ENCODE results near the gene PDGFB.

Gene PDGFB

DNA sequence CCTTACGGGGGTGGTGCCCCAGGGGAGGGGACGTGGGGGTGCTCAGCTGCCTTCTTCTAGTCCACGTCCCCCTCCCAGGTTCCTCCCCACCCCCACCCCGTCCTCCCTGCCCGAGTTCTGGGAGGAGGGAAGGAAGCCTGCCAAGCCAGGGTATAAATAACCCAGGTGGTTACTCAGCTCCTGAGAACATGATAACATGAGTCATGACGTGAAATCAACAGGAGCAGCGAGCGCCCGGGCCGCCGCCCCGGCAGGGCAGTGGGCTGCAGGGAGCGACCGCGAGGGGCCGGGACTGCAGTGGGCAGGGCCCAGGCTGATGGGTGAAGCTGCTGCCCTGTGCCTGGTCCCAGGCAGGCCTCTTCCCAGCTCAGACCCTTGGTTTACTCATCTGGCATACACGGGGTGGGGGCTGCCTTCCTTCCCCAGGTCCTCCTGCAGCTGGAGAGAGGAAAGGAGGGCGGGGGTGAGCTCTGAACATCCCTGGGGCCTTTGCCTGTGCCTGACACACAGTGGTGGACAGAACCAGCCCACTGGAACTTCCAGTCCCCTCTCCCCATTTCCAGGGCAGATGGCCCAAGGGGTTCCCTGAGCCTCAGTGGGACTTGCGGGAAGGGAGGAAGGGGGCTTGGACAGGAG is 8.8 kb upstream of the PDGFB start:
- peak; percentile 82 for DNase-seq

DNA sequence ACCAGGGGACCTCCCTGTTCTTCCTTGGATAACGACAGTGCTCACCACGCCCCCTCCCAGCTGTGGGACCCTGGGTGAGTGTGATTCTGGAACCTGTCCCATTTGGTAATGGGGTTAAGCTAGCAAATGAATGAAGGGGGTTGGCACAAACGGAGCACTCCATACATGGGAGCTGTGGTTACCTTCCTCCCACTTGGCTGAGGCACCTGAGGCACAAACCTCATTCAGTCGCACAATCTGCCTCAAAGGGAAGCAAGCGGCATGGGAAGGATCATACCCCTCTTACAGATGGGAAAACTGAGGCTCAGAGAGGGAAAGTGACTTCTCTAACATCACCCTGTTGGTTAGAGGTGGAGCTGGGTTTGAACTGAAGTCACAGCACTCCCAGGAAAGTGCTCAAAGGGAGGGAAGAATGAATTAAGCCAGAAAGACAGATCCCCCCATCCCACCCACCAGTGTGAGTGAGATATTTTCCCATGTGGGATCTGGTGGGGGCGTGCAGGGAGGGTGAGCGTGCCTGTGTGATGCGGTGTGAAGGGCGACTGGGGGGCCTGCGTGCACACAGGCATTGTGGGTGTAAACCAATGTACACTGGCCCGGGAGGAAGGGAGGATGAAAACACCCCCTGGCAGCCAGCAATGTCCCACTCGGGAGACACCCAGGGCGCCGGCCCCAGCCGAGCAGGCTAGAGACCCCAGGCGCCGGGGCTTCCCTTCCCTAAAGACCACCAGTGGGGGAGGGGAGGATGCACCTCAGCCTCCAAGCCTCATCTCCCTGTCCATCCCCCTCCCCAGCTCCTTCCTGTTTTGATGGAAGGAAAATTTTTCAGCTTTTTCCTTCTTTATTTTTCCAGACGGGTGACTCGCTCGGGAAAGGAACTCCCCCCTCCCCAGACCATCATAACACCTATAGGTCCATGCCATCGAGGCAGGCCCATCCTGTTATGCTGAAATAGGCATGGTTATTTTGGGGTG is 8.0 kb upstream of the PDGFB start:
- no peak for DNase-seq

DNA sequence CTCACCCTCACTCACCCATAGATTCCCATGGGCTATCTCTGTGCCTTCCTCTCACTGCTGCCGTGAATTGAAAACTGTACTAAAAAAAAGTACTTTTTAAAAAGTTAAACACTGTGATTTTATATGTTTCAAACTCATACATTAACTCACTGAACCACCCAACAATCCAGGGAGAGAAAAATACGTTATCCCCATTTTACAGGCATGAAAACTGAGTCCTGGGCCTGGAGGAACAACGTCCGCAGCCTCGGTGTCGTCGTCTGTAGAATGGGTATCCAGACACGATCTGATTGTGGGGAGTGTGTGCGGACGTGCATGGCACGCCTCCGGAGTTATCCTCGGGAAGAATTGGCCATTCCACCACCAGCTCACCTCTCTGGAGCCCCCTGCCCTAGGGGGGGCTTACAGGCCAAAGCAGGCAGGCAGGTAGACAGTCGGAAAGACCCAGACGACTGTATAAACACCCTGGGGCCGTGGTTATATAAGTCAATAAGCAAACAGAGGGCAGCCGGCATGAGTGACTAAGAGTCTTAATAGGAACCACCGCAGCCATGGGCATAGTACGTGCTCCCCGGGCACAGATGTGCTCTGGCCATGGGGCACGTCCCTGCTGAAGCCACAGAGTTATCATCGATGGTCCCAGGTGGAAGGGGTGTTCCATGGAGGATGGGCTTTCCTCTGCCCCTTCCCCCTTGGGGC is 7.1 kb upstream of the PDGFB start:
- peak; percentile 88 for DNase-seq

DNA sequence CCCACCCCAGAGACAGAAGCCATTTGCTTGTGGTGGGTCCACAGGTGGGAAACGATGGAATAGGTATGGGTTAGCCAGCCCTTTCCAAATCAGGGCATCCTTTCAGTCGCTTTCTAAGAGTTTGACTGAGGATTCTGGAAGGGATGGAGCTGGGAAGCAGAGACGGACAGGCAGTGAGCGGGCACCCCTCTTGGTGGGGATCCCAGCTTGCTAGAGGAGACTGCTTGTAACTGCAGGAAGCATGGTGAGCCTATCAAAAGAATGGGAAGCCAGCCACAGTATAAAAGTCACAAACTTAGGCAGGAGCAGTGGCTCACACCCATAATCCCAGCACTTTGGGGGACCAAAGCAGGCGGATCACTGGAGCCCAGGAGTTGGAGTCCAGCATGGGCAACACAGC is 6.1 kb upstream of the PDGFB start:
- DNase-seq, result no peak

DNA sequence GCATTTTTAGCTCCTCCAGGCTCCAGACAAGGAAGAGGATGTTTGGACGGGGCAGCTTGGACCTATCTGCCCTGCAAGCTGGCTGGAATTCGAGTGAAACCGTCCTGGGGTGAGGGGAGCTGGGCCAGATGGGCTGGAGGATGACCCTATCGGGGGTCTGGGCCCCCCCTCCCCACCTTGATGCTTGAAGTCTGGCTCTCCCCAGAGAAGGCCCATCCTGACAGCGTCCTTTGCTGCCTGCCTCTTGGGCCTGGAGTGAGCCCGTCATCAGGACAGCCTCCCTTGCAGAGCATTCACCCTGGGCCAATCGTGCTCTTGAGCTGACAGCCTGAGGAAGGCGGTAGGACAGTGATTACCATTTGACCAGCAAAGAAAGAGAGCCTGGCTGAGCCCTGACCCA is 5.3 kb upstream of the PDGFB start:
- no peak for DNase-seq

DNA sequence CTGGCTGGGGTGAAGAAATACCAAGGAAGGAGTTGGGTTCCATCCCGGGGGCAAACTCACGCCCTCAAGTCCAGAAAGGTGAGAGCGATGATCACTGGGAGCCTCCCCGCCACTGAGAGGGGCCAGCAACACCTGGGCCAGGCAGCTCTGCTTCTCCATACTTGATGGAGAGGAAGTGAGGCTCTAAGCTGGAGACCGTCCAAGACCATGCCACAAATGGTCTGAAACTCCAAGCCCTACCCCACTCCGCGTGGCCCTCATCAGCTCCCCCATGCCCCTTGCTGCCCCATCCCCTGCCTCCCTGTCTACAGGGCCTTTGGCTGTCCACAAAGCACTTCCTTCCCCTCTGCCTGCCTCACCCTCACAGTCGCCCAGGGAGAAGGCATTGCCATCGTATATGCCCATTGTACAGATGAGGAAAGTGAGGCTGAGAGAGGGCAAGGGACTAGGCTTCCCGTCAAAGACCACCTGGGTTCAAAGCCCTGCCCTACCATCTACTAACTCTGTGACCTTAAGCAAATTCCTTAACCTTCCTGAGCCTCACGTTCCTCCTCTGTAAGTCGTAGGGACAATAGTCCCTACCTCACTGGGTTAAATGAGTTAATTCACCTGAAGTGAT is 4.4 kb upstream of the PDGFB start:
- DNase-seq, result no peak

DNA sequence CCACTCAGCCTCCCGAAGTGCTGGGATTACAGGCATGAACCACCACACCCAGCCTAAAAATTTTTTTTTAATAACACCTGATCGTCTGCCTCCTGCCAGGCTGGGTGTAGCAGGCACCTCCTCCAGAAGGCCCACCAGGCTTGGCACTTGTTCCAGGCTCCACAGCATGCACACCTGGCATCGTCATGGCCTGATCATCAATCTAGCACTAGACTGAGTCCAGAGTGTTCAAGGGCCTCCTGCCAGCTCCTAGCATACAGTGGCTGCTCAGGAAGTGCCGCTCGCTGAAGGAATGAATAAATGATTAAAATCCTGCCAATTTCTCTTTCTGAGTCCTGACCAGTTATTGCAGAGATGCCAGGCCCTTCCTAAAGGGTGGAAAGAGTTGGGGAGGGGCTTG is 3.5 kb upstream of the PDGFB start:
- no peak for DNase-seq

DNA sequence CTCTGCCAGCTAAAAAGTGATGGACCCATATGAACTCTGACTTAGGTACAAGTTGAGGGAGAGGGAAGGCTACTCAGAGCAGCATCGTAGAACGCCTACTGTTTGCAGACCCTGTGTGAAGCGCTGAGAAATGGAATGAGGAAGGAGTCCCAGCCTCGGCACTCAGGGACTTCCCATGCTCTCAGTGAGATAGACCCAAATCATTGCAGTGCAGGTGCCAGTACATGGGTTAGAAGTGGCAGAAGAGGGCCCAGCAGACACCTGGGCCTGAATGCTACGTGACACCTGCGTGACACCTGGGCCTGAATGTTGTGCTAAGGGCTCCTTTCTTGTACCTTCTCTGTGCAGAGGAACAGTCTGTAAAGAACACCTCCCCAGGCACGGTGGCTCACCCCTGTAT is 2.6 kb upstream of the PDGFB start:
- DNase-seq, result no peak

DNA sequence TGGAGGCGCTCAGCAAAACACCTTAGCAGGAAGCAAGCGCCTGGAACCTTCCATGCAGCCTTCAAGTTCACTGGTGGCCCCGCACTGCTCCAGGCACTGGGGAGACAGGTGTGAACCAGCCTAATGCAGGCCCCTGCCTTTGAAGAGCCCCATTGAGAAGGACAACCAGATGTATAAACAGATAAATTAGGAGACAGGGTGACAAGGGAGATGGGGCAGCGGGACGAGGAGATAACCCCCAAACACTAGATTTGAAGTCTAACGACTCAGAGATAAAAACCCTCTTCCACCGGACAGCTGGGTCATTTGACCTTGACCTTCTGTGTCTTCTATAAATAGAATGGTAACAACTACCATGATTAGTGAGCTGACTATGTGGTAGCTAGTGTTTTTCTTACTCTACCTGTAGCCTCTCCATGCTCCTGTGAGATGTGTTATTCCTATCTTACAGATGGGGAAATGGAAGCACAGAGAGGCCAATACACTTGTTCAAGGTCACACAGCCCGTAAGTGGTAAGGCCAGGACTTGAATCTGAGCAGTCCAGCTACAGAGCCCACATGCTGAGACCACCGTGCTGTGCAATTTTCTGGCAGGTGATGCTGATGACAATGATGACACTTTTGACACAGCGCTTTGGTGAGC is 2.0 kb upstream of the PDGFB start:
- no peak for DNase-seq

DNA sequence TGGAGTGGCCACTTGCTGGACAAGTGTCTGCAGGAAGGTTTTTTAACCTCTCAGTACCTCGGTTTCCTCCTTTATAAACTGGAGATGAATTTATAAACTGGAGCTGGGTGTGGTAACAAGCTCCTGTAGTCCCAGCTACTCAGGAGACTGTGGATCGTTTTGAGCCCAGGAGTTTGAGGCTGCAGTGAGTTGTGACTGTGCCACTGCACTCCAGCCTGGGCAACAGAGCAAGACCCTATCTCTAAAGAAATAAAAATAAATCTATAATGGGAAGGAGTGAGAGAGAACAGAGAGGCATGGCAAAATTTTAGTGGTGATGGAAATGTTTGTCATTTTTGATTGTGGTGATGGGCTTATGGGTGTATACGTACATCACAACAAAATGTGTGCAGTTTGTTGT is 1.4 kb upstream of the PDGFB start:
- no peak for DNase-seq

DNA sequence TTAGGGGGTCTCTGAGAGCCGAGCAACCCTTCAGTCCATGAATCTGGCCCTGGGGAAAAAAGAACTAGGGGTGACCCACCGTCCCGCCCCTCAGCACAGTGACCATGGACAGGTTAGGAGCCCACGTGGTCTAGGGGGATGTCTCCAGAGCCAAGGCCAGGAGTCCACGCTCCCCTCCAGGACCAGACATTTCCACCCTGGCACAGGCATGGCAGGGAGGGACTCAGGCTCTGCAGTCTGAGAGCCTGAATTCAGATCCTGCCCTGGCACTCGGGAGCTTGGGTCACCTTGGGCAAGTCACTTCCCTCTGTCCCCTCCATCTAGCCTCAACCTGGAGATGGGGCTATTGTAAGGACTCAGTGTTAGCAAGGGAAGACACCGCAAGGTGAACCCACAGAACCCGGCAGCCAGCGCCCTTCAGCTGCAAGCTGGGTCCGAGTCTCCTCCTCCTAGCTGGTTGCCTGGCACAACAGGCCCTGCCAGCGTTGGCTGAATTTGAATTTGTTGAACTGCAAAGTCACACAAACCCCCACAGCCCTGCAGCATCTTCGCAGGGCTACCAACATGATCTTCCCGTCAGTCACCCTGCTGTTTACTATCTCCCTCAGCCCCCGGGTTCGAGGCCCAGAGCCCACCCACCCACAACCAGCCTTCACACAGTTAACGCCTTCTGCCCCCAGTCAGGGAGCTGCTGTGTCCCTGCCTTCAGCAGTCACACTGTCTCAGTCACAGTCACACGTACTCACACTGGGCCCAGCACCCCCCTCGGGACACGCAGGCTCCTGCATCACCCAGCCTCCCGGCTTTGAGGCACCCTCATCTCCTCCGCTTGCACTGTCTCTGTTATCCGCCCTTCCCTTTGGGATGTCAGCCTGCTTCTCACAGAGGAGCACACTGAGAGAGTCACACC is 603 bp upstream of the PDGFB start:
- DNase-seq, result no peak

DNA sequence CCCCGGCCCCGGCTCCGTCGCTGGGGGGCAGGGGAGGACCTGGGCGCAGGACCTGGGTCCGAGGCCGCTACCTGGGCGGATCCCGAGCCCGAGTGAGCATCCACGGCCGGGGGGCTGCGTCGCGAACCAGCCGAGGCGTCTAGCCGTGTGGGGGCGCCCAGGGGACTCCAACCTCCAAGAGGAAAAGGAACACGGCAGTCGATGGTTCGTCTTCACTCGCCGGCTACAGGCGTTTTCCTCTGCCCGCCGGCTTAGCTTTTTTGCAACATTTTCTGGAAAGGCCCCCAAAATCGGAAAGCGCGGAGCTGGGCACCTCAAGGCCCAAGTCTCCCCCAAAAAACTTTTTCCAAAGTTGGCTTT is 666 bp downstream of the PDGFB start:
- peak; percentile 54 for DNase-seq

DNA sequence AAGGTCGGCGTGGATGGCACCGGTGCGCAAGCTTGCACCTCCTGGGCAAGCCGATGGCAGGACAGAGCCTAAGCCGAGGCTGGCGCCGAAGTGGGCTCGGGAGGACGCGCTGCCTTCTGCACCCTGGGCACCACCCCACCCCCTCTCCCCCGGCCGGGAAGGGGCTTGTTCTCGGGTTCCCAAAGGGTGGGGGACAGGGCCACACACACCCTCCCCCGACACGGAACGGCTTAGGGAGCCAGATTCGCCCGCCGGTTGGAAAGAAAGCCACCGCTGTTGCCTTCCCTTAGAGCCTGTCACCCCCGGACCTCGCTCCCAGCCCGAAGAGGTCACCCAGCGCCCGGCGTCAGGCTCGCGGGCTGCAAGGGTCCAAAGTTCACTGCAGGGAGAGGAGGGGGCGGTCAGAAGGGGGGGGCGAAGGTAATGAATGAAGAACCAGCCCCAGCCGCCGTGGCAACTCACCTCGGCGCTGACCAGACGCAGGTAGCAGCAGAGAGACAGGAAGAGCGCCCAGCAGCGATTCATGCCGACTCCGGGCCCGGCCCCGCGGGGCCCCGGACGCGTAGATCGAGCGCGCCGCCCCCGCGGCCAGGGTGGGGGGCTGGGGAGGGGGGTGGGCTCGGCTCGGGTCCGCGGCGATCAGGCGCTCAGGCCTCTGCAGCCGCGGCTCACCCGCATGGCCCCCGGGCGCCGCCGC is 1.2 kb downstream of the PDGFB start:
- DNase-seq, result peak; percentile 61

DNA sequence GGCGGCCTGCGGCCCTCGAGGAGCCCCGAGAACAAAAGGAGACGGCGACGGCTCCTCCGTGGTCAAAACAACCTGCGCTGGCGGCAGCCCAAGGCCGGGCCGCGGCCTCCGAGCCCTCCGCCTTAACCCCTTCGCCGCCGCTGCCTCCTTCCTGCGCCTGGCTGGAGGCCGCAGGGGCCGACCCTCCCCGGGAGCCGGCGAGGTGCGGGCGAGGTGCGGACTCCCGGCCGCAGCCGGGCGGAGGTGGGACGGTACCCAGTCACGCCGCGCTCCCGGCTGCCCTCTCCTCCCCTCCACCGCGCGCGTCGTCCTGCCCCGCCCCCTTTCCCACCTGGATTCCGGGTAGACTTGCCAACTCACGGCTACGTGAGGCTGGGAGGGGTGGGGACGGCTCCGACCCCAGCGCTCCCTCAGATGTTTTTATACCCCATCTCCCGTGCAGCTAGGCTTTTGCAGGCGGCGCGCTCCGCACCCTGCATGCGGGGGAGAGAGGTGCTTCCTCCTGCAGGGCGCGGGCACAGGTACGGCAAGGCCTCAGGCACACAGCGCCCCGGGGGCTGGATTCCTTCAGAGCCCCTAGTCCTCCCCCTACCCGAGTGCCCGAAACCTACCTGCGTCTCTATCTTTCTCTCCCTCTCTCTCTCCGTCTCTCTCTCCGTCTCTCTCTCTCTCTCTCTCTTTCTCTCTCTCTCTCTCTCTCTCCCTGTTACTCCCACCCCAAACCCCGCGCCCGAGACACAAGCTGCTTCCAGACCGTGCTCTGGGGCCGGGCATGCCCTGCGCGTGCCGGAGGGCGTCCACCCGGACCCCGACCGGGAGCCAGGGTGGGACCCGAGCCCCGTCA is 2.0 kb downstream of the PDGFB start:
- DNase-seq, result peak; percentile 73

DNA sequence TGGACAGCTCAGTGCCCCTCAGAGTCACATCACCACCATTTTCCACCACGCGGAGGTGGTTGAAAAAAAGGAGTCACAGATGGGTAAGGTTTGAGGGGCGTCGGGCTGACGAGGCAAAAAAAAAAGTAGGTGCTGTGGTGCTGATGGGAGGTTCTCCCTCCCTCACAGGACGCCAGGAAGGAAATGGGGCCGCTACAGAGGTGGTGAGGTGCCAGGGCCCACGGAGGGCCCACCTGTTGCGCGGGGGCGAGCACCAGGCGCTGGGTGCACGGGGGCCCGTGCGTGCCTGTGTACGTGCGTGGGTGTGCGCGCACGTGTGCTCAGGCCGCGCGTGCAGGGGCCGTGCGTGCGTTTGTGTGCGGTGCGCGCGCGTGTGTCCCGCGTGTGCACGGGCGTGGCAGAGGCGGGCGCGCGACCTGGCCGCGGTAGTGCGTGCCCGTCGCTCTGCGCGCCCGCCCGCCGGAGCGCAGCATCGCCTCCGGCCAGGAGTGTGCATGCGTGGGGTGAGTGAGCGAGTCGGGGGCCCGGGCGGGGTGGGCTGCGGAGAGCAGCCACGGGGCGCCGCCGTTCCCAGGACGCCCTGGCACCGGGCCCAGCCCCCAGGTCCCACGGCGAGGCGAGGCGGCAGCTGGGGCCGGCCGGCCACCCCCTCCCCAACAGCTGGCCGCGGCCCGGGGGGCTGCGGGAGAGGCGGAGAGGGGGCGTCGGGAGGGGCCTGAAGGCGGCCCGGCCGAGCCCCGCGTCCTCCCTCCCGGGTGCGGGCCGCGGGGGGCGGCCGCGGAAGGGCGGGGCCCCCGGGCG is 2.8 kb downstream of the PDGFB start:
- no peak for DNase-seq

DNA sequence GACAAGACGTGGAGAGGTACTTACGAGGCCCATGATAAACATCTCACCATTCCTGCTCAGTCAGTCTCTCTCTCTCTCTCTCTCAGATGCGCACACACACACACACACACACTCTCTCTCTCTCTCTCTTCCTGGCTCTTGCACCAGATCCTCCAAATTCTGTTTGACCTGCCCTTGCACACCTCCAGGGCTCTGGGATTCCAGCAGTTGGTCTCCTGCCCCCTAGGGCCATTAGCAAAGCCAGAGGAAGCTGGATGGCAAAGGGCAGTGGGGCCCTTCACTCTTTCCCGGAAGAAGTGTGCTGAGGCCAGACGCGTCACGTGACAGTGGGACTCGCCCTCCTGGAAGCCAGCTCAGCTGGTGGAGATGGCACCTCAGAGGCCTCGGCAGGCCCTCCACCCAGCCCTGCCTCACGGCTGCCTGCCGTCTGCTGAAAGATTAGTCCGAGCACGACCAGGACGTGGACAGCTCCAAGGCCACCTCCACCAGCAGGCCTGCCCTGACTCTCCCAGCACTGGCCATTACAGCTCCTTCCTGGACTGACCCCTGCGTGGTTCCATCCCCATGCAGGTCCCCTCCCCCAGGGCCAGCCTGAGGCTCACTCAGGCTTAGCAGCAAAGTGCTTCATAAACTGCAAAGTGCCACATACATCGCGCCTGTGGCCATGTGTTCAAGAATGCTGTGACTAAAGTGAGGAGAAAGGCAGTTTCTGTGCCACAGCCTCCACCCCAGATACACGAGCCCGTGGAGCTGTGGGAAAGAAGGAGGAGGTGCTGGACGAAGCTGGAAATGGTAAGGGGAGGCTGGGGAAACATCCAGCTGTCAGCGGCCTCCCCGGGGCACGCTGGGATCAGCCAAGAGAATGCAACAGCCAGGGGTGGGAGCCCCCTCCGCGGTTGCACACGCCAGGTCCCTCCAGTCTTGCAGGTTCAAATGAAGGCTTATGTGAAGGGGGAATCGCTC is 3.7 kb downstream of the PDGFB start:
- no peak for DNase-seq

DNA sequence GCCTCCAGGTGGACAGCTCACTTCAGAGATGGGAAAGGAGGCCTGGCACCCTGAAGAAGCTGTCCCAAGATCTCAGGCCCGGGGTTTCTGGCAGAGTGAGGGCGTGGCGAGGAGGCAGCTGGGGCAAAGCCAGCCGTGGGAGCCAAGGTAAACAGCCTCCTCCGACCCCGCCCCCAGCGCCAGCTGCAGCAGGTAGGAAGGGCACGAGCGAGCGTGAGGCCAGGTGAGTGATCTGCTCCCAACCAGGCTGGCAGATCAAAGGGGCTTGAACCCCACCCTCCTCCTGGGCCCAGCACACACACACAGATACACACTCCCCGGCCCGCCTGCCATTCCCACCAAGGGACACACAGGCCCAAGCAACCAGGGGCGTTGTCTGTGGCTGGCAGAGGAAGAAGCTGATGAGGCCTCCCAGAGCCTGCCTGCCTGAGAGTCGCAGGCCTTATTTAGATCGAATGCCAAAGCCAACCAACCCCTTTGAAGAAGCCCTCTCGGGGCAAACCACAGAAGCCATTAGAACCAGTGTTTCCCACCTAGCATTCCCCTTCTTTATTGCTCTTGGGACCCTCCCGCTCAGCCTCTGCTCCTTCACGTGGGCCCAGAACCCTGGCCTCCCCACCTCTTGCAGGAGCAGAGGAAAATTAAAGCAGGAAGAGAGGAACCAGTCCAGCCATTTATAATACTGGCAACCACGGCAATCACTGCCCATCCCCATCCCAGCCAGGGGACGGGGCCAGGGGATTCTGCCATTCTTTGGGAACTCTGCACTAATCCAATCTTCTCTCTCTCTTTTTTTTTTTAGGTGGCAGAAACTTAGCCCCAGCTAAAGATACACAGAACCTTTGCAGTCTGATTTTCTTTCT is 5.0 kb downstream of the PDGFB start:
- DNase-seq, result peak; percentile 90
